Tibial nerve (tissue), 3 donors: ENCODE measurements around the gene NT5C2.

Source experiments
- POLR2A ChIP-seq, 2 donors: fragments of 450-650 bp; IDR thresholded peaks; one replicate each; pipeline ENCODE4 v1.6.1; 2017; ENCODE audit warnings: antibody characterized with exemption in 2 of 2, mild to moderate bottlenecking in 2 of 2, moderate library complexity in 2 of 2
- TF ChIP-seq, protein P1 (sequence below), 5 experiments: fragments of 200-600 bp in 3 of 5; fragments of 450-650 bp in 2 of 5; sonication (generic) in 3 of 5; IDR thresholded peaks; one replicate each; pipeline ENCODE4 v1.5.1; 2016 to 2019; ENCODE audit warnings: antibody characterized with exemption in 5 of 5, mild to moderate bottlenecking in 3 of 5, moderate library complexity in 2 of 5

DNA sequence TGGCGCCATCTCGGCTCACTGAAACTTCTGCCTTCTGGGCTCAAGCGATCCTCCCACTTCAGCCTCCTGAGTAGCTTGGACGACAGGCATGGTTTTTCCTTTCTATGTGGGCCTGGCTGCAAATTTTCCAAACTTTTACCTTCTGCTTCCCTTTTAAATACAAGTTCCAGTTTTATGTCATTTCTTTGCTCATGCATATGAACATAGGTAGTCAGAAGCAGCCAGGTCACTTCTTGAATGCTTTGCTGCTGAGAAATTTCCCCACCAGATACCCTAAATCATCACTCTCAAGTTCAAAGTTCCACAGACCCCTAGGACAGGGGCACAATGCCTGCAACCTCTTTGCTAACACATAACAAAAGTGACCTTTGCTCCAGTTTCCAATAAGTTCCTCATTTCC lies 31.1 kb upstream of the NT5C2 start:
- TF ChIP-seq, protein P1, sequence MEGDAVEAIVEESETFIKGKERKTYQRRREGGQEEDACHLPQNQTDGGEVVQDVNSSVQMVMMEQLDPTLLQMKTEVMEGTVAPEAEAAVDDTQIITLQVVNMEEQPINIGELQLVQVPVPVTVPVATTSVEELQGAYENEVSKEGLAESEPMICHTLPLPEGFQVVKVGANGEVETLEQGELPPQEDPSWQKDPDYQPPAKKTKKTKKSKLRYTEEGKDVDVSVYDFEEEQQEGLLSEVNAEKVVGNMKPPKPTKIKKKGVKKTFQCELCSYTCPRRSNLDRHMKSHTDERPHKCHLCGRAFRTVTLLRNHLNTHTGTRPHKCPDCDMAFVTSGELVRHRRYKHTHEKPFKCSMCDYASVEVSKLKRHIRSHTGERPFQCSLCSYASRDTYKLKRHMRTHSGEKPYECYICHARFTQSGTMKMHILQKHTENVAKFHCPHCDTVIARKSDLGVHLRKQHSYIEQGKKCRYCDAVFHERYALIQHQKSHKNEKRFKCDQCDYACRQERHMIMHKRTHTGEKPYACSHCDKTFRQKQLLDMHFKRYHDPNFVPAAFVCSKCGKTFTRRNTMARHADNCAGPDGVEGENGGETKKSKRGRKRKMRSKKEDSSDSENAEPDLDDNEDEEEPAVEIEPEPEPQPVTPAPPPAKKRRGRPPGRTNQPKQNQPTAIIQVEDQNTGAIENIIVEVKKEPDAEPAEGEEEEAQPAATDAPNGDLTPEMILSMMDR (IDR thresholded peaks at IDR 0.05): no peak
- no peak for TF ChIP-seq POLR2A (IDR thresholded peaks at IDR 0.05)
